HEK293 (cell line): ENCODE data around the gene TTC9C.

ENCODE experiments used
- CTCF ChIA-PET: fragments of 350-600 bp; formaldehyde crosslinking; extraction: SDS; loops from one replicate; lab custom pipeline; 2021; ENCODE audit warnings: antibody characterized with exemption; lab: Yijun Ruan, JAX
- POLR2A ChIA-PET: fragments of 300-600 bp; formaldehyde crosslinking; extraction: SDS; loops from one replicate; lab custom pipeline; 2020; ENCODE audit warnings: antibody characterized with exemption, inconsistent platforms; lab: Yijun Ruan, JAX
- H3K27ac ChIP-seq: fragments of 200-500 bp; sonication (Bioruptor generic); 2 replicates; pipeline ENCODE4 v1.5.1; 2014; ENCODE audit warnings: low read depth, low read length, control low read depth, inconsistent platforms; ENCODE audit errors: extremely low read depth
- H3K36me3 ChIP-seq, 2 experiments: fragments of 200-500 bp in 1 of 2; sonication (Bioruptor generic) in 1 of 2; 1 replicate in 1 of 2; 2 replicates in 1 of 2; pipeline ENCODE4 v1.5.1; 2014 to 2017; ENCODE audit warnings: inconsistent platforms in 2 of 2, low read length in 2 of 2; ENCODE audit not compliant: control insufficient read depth in 2 of 2, insufficient read depth in 1 of 2
- H3K4me1 ChIP-seq: fragments of 200-500 bp; sonication (Bioruptor generic); 2 replicates; pipeline ENCODE4 v1.5.1; 2014; ENCODE audit warnings: mild to moderate bottlenecking, low read length, inconsistent platforms; ENCODE audit not compliant: control insufficient read depth, insufficient read depth
- H3K4me3 ChIP-seq: 2 replicates; pipeline ENCODE4 v1.5.1; 2011; ENCODE audit warnings: low read depth, mild to moderate bottlenecking, control low read depth, low read length, moderate library complexity
- H3K9me3 ChIP-seq: fragments of 200-500 bp; sonication (Bioruptor generic); 2 replicates; pipeline ENCODE4 v1.5.1; 2014; ENCODE audit warnings: low read depth, low read length, inconsistent platforms; ENCODE audit not compliant: control insufficient read depth, insufficient read depth
- YY1 ChIP-seq: fragments of 450-650 bp; formaldehyde crosslinking; IDR thresholded peaks from 2 replicates; pipeline ENCODE4 v1.5.1; 2018; ENCODE audit warnings: missing biosample characterization, missing genetic modification characterization
- ZBTB17 ChIP-seq: fragments of 450-650 bp; formaldehyde crosslinking; IDR thresholded peaks from 2 replicates; pipeline ENCODE4 v1.5.1; 2016; ENCODE audit warnings: missing biosample characterization, missing genetic modification characterization
- ZFP3 ChIP-seq: fragments of 450-650 bp; formaldehyde crosslinking; IDR thresholded peaks from 2 replicates; pipeline ENCODE4 v1.5.1; 2016; ENCODE audit warnings: low read depth, missing biosample characterization, missing genetic modification characterization
- ZNF2 ChIP-seq: fragments of 450-650 bp; formaldehyde crosslinking; IDR thresholded peaks from 2 replicates; pipeline ENCODE4 v1.5.1; 2016; ENCODE audit warnings: missing biosample characterization, missing genetic modification characterization
- ZNF335 ChIP-seq: fragments of 450-650 bp; formaldehyde crosslinking; conservative IDR thresholded peaks from 2 replicates; pipeline ENCODE4 v1.5.1; 2016; ENCODE audit warnings: missing biosample characterization, missing genetic modification characterization
- ZNF654 ChIP-seq: fragments of 450-650 bp; formaldehyde crosslinking; IDR thresholded peaks from 2 replicates; pipeline ENCODE4 v1.5.1; 2016; ENCODE audit warnings: low read depth, missing biosample characterization, missing genetic modification characterization
- TF ChIP-seq, protein P1 (sequence below): fragments of 450-650 bp; formaldehyde crosslinking; IDR thresholded peaks from 2 replicates; pipeline ENCODE4 v1.5.1; 2016; ENCODE audit warnings: missing biosample characterization, missing genetic modification characterization, borderline replicate concordance
- TF ChIP-seq, protein P2 (sequence below): fragments of 450-650 bp; formaldehyde crosslinking; IDR thresholded peaks from 2 replicates; pipeline ENCODE4 v1.5.1; 2016; ENCODE audit warnings: missing biosample characterization, missing genetic modification characterization
- TF ChIP-seq, protein P3 (sequence below): fragments of 450-650 bp; formaldehyde crosslinking; IDR thresholded peaks from 2 replicates; pipeline ENCODE4 v1.5.1; 2017; ENCODE audit warnings: missing biosample characterization, missing genetic modification characterization
- TF ChIP-seq, protein P4 (sequence below): fragments of 450-650 bp; formaldehyde crosslinking; IDR thresholded peaks from 2 replicates; pipeline ENCODE4 v1.5.1; 2016; ENCODE audit warnings: missing biosample characterization, missing genetic modification characterization

TTC9C gene

DNA sequence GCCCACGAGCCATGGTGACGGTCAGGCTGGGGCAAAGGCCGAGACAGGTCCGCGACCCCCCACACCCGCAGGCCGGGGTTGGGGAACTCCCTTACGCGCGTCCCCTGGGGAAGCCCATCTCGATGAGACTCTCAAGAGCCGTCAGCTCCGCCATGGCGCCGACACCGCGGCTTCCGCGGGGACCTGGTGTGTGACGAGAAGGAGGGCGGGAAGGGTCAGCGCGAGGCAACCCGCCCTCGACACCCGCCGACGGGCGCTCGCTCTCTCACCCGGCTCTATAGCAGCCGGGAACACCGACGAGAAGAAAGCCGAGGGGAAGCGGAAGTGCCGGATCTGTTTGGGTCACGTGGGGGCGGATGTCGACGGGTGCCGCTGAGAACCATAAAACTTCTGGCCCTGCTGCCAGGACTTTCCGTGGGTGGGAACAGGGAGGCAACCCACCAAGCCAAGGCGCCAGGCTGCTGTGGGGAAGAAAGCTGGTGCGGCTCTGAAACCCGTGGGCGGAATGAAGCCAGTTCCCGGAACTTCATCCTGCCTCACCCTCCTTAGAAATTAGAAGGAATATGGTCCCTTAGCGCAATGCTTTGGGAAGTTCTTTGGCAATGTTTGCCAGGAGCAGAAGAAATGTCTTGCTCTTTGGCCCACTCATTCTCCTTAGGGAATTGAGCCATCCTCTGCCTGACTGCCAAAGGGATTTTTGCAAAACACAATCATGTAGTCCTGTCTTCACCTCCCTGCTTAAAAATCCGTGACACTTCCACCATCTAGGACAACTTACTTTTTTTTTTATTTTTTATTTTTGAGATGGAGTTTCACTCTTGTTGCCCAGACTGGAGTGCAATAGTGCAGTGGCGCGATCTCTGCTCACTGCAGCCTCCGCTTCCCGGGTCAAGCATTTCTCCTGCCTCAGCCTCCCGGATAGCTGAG is 49.3 kb upstream of the TTC9C start, which contains the start of gene UBXN1 (continued):
- TF ChIP-seq, protein P1, sequence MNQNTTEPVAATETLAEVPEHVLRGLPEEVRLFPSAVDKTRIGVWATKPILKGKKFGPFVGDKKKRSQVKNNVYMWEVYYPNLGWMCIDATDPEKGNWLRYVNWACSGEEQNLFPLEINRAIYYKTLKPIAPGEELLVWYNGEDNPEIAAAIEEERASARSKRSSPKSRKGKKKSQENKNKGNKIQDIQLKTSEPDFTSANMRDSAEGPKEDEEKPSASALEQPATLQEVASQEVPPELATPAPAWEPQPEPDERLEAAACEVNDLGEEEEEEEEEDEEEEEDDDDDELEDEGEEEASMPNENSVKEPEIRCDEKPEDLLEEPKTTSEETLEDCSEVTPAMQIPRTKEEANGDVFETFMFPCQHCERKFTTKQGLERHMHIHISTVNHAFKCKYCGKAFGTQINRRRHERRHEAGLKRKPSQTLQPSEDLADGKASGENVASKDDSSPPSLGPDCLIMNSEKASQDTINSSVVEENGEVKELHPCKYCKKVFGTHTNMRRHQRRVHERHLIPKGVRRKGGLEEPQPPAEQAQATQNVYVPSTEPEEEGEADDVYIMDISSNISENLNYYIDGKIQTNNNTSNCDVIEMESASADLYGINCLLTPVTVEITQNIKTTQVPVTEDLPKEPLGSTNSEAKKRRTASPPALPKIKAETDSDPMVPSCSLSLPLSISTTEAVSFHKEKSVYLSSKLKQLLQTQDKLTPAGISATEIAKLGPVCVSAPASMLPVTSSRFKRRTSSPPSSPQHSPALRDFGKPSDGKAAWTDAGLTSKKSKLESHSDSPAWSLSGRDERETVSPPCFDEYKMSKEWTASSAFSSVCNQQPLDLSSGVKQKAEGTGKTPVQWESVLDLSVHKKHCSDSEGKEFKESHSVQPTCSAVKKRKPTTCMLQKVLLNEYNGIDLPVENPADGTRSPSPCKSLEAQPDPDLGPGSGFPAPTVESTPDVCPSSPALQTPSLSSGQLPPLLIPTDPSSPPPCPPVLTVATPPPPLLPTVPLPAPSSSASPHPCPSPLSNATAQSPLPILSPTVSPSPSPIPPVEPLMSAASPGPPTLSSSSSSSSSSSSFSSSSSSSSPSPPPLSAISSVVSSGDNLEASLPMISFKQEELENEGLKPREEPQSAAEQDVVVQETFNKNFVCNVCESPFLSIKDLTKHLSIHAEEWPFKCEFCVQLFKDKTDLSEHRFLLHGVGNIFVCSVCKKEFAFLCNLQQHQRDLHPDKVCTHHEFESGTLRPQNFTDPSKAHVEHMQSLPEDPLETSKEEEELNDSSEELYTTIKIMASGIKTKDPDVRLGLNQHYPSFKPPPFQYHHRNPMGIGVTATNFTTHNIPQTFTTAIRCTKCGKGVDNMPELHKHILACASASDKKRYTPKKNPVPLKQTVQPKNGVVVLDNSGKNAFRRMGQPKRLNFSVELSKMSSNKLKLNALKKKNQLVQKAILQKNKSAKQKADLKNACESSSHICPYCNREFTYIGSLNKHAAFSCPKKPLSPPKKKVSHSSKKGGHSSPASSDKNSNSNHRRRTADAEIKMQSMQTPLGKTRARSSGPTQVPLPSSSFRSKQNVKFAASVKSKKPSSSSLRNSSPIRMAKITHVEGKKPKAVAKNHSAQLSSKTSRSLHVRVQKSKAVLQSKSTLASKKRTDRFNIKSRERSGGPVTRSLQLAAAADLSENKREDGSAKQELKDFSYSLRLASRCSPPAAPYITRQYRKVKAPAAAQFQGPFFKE: no peak; the same call in 1 of the 2 replicates
- no peak for TF ChIP-seq YY1 (tag by site-specific recombination)

DNA sequence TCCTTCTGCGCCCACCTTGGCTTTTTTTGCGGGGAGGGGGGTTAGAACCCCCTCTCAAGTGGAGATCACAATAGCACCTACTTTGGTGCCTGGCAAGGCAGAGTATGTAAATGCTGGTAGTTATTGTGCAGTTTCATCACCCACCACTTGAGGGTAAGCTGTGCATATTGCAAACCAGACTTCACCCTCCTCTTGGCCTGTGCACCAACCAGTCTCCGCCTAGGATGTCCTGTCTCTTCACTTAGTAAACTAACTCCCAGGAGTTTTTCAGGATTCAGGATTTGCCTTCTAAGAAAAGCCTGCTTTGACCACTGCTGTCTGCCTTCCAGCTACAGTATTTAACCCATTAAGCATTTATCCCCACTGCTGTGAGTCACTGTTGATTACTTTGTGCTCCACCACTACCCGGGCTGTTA is 47.5 kb upstream of the TTC9C start:
- ChIA-PET POLR2A (interaction anchor here (0.6 to 3.5 kb wide), 15 partner anchors 8 to 256 kb away, joined by 3 to 24 read pairs (median 5); partner anchors contain the start of genes BSCL2, C11orf98, CSKMT and GANAB), CTCF (interaction anchor here (0.5 to 4.5 kb wide), 32 partner anchors 9 to 299 kb away, joined by 3 to 46 read pairs (median 3); partner anchors contain the start of genes LBHD1, LRRN4CL, TAF6L and UQCC3)
- Histone ChIP-seq H3K4me3 (no peak overlapping the region), H3K27ac (0 out of 2 replicates have a peak overlapping the region, but pooled peaks have one; percentile 13), H3K9me3 (no peaks in the 10 kb centered on the region), H3K4me1 (peaks cover 8% of the 10 kb centered on the region), H3K36me3 (peaks cover 0 to 20% of the 10 kb centered on the region in 2 experiments; a peak in 1 of 3 replicates)
- TF ChIP-seq, protein P2, sequence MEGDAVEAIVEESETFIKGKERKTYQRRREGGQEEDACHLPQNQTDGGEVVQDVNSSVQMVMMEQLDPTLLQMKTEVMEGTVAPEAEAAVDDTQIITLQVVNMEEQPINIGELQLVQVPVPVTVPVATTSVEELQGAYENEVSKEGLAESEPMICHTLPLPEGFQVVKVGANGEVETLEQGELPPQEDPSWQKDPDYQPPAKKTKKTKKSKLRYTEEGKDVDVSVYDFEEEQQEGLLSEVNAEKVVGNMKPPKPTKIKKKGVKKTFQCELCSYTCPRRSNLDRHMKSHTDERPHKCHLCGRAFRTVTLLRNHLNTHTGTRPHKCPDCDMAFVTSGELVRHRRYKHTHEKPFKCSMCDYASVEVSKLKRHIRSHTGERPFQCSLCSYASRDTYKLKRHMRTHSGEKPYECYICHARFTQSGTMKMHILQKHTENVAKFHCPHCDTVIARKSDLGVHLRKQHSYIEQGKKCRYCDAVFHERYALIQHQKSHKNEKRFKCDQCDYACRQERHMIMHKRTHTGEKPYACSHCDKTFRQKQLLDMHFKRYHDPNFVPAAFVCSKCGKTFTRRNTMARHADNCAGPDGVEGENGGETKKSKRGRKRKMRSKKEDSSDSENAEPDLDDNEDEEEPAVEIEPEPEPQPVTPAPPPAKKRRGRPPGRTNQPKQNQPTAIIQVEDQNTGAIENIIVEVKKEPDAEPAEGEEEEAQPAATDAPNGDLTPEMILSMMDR: peak; percentile 28; the same call in 1 of the 2 replicates
- TF ChIP-seq ZNF2 (tag by site-specific recombination) (no peak), ZFP3 (tag by site-specific recombination) (no peak), ZNF654 (tag by site-specific recombination) (peak; percentile 65), ZBTB17 (tag by site-specific recombination) (peak; percentile 30; the same call in 1 of the 2 replicates), ZNF335 (peak; percentile 5; the same call in 1 of the 2 replicates)
- TF ChIP-seq, protein P3, sequence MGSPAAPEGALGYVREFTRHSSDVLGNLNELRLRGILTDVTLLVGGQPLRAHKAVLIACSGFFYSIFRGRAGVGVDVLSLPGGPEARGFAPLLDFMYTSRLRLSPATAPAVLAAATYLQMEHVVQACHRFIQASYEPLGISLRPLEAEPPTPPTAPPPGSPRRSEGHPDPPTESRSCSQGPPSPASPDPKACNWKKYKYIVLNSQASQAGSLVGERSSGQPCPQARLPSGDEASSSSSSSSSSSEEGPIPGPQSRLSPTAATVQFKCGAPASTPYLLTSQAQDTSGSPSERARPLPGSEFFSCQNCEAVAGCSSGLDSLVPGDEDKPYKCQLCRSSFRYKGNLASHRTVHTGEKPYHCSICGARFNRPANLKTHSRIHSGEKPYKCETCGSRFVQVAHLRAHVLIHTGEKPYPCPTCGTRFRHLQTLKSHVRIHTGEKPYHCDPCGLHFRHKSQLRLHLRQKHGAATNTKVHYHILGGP (tag by site-specific recombination): 0 out of 2 replicates have a peak, but pooled peaks have one; percentile 33
- TF ChIP-seq, protein P4, sequence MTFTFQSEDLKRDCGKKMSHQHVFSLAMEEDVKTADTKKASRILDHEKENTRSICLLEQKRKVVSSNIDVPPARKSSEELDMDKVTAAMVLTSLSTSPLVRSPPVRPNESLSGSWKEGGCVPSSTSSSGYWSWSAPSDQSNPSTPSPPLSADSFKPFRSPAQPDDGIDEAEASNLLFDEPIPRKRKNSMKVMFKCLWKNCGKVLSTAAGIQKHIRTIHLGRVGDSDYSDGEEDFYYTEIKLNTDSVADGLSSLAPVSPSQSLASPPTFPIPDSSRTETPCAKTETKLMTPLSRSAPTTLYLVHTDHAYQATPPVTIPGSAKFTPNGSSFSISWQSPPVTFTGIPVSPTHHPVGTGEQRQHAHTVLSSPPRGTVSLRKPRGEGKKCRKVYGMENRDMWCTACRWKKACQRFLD (tag by site-specific recombination): no peak
